Uterus (tissue), 2 donors: ENCODE measurements around the gene TMEM252.

Experiments
- POLR2A ChIP-seq, 2 donors: fragments of 450-650 bp; IDR thresholded peaks; one replicate each; pipeline ENCODE4 v1.6.1; 2016; ENCODE audit warnings: antibody characterized with exemption in 2 of 2, mild to moderate bottlenecking in 1 of 2, moderate library complexity in 1 of 2
- TF ChIP-seq, protein P1 (sequence below), 4 experiments: fragments of 200-600 bp in 2 of 4; fragments of 450-650 bp in 2 of 4; sonication (generic) in 2 of 4; IDR thresholded peaks; one replicate each; pipeline ENCODE4 v1.5.1; 2016 to 2019; ENCODE audit warnings: antibody characterized with exemption in 4 of 4, mild to moderate bottlenecking in 2 of 4, moderate library complexity in 1 of 4

DNA sequence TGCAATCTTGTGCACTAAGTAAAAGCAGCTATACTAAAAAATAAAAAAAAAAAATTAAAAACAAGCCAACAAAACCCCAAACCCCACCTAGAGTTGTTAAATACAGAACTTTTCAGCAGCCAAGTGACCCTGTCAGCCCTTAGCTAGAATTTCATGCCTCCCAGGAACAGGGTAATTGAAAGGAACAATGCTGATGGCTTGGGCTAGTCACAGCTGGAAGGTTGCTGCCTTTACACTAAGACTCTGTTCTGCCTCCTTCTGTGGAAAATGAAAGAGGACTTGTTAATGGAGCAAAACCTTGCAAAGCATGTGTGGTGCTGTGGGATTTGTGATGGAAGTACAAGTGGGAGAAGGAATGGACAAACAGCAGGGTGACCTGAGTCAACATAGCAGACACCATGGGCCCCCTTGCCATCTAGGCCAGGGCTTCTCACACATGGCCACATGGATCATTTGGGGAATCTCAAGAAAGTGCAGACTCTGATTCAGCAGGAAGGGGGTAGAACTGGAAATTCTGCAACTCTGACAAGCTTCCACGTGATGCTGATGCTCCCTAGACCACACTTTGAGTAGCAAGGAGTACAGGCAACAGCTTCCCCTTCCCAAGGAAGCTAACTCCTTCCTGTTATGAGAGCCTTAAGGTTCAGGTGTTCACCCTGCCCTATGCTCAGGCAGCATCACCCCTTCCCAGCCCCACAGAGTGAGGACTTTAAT, 14.9 kb upstream of the TMEM252 start:
- TF ChIP-seq, protein P1, sequence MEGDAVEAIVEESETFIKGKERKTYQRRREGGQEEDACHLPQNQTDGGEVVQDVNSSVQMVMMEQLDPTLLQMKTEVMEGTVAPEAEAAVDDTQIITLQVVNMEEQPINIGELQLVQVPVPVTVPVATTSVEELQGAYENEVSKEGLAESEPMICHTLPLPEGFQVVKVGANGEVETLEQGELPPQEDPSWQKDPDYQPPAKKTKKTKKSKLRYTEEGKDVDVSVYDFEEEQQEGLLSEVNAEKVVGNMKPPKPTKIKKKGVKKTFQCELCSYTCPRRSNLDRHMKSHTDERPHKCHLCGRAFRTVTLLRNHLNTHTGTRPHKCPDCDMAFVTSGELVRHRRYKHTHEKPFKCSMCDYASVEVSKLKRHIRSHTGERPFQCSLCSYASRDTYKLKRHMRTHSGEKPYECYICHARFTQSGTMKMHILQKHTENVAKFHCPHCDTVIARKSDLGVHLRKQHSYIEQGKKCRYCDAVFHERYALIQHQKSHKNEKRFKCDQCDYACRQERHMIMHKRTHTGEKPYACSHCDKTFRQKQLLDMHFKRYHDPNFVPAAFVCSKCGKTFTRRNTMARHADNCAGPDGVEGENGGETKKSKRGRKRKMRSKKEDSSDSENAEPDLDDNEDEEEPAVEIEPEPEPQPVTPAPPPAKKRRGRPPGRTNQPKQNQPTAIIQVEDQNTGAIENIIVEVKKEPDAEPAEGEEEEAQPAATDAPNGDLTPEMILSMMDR (IDR thresholded peaks at IDR 0.05) = no peak
- no peak for TF ChIP-seq POLR2A (IDR thresholded peaks at IDR 0.05)
